Measurements from ENCODE around the gene LEMD2.
"Not testable (repeated sequence)": the region's sequence is repeated elsewhere in the genome, so short reads cannot be mapped to it uniquely, and the experiment has no call there.

LEMD2 gene

DNA sequence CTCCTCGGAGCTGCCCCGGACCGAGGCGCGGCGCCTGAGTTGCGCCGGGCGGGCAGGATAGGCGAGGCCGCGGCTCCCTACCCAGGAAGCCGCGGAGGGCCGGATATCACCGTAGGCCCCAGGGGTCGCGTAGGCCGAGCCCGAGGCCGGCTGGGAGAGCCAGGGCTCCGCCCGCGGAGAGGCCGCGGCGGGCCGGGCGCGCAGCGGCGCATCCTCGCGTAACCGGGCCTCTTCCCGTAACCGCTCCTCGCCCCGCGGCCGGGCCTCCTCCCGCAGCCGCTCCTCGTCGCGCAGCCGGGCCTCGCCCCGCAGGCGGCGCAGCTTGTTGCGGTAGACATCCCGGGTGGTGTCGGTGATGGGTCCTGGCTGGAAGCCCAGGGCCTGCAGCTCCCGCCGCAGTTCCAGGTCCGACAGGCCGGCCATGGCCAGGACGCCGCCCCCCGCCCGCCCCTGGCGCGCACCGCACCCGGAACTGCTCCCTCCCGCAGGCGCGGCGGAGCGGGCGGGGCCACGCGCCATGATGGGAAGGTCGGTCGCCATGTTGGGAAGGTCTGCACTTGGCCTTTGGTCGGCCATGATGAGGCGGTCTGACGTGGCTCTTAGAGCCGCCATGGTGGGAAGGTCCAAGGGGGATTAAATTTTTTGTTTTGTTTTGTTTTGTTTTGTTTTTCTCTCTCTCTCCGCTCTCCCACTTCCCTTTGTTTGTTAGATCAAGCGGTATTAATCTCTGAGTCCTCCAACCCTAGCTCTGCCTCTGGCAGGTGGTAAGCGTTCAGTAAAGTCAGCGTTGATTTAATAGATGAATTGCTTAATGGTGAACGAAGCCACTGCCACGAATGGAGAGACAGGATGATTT lies at the start of gene LEMD2:
TSS of gene LEMD2 (minus strand) at position 437 of the 856 bp plus-strand sequence. CDS start at position 423, 14 bp downstream.
- Histone ChIP-seq H3K9ac (ENCODE audit: low read length) (peak within 1 kb of the TSS; percentile 66), H3K36me3 (ENCODE audit: control insufficient read depth, low read depth, low read length) (peaks cover 11% of the 10 kb centered on the region), H3K4me1 (ENCODE audit: control insufficient read depth, low read depth, low read length) (peaks cover 71% of the 10 kb centered on the region), H3K9me3 (ENCODE audit: control insufficient read depth, low read depth, low read length) (no peaks in the 10 kb centered on the region), H3K27me3 (ENCODE audit: control insufficient read depth, insufficient read depth, low read length) (no peaks in the 10 kb centered on the region), H3K4me3 (ENCODE audit: low read length) (peak within 1 kb of the TSS; percentile 69), H3K27ac (ENCODE audit: low read length) (peak within 1 kb of the TSS; percentile 73)

DNA sequence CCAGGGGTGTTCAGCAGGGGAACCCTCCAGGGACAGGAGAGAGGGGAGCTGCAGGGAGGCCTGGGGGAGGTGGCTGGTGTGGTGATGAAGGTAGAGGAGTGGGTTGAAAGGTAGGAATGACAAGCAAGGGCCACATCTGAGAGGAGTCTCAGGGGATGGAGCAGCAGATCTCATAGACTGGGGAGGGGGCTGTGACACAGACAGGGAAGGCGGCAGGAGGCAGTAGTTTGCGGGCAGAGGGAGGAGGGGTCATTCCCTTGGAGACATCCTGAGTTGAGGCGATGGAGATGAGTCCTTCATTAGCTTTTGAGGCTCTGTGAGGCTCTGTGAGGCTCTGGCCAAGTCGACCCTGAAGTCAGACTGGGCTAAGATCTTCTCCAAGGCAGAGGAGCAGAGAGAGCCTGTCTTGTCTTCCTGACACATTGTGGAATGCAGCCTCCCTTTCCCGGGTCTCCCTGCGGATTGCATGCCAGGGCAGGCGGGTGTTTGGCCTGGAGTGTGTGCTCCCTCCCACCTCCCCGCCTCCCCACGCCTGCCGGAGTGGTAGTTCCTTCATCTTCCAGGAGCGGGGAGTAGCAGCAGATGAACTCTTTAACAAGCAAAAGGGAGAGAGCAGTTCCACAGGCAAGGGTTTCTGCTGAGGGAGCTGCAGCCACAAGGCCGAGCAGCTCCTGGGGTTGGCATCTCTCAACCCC lies 49.2 kb upstream of the LEMD2 start:
- no peak overlapping the region for H3K9ac ChIP-seq (ENCODE audit: low read length)
- no peak overlapping the region for H3K4me3 ChIP-seq (ENCODE audit: low read length)
- H3K36me3 ChIP-seq (ENCODE audit: control insufficient read depth, low read depth, low read length): no peaks in the 10 kb centered on the region
- H3K4me1 ChIP-seq (ENCODE audit: control insufficient read depth, low read depth, low read length): peaks cover 12% of the 10 kb centered on the region
- no peak overlapping the region for H3K27ac ChIP-seq (ENCODE audit: low read length)
- no peaks in the 10 kb centered on the region for H3K27me3 ChIP-seq (ENCODE audit: control insufficient read depth, insufficient read depth, low read length)
- no peaks in the 10 kb centered on the region for H3K9me3 ChIP-seq (ENCODE audit: control insufficient read depth, low read depth, low read length)

DNA sequence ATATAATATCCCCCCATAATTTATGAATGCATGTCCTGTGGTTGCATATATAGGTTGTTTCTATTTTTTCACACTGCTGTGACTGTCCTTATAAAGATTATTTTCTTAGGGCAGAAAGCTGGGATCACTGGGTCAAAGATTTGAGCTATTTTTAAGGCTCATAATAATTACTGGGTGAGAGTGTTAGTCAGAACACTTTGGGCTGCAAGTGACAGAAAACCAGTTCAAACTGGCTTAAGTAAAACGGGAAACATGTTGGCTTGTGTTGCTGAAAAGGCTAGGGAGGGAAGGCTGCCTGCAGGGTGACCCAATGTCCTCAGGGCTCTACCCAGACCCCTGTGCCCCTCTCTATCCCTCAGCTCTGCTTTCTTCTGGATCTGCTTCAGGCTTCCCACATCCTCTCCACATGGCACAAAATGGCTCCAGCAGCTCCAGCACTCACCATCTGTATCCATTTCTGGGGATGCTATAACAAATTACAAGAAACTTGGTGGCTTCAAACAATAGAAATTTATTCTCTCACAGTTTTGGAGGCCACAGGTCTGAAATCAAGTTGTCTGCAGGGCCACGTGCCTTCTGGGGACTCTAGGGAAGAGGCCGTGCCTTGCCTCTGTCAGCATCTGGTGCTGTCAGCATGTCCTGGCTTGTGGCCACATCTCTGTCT lies 48.0 kb upstream of the LEMD2 start:
- H3K27ac ChIP-seq (ENCODE audit: low read length): no peak overlapping the region
- H3K4me3 ChIP-seq (ENCODE audit: low read length): no peak overlapping the region
- H3K36me3 ChIP-seq (ENCODE audit: control insufficient read depth, low read depth, low read length): no peaks in the 10 kb centered on the region
- no peaks in the 10 kb centered on the region for H3K27me3 ChIP-seq (ENCODE audit: control insufficient read depth, insufficient read depth, low read length)
- H3K9me3 ChIP-seq (ENCODE audit: control insufficient read depth, low read depth, low read length): no peaks in the 10 kb centered on the region
- no peak overlapping the region for H3K9ac ChIP-seq (ENCODE audit: low read length)
- peaks cover 12% of the 10 kb centered on the region for H3K4me1 ChIP-seq (ENCODE audit: control insufficient read depth, low read depth, low read length)

DNA sequence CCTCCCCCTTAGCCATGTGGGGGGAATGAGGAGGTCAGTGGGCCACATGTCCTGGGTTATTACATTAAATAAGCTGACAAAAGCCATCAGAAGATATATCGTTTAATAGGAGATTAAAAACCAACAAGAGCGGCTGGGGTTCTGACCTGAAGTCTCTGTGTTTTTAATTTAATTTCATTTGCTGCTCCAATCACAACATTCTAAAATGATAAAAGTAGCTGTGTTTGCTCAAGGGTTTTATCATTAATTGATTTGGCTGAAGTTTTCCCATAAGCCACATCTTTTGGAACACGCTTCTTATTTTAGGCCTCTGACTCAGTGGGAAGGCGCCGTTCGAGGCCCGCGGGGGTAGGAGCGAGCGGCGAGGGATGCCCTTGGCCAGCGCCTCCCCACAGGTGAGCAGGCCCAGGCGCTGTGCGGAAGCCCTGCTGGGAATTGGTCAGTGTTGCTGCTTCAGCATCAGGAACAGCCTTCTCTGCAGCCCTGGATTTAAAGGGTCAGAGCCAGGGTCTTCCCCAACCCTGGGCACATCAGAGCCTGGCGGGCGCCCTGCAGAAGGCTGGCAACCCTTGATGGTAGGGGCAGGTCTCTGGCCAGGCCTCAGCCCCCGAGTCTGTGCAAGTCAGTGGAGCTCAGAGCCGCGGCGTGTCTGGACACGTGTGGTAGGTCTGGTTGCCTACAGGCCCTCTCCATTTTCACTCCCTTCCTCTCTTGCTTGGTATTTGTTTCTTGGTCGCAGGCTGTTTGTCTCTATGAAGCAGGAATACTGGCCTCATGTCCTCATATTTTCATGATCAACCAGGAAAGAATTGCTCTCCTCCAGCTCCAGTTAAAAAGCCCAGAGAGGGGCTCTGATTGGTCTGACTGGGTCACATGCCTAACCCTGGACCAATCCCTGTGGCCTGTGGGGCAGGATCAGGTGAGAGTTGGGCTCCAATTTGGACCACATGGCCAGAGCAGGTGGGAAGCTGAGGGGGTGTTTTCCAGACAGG lies 45.8 kb upstream of the LEMD2 start:
- no peak overlapping the region for H3K4me3 ChIP-seq (ENCODE audit: low read length)
- no peak overlapping the region for H3K27ac ChIP-seq (ENCODE audit: low read length)
- H3K4me1 ChIP-seq (ENCODE audit: control insufficient read depth, low read depth, low read length): peaks cover 19% of the 10 kb centered on the region
- no peaks in the 10 kb centered on the region for H3K36me3 ChIP-seq (ENCODE audit: control insufficient read depth, low read depth, low read length)
- H3K27me3 ChIP-seq (ENCODE audit: control insufficient read depth, insufficient read depth, low read length): no peaks in the 10 kb centered on the region
- H3K9me3 ChIP-seq (ENCODE audit: control insufficient read depth, low read depth, low read length): no peaks in the 10 kb centered on the region
- H3K9ac ChIP-seq (ENCODE audit: low read length): no peak overlapping the region

DNA sequence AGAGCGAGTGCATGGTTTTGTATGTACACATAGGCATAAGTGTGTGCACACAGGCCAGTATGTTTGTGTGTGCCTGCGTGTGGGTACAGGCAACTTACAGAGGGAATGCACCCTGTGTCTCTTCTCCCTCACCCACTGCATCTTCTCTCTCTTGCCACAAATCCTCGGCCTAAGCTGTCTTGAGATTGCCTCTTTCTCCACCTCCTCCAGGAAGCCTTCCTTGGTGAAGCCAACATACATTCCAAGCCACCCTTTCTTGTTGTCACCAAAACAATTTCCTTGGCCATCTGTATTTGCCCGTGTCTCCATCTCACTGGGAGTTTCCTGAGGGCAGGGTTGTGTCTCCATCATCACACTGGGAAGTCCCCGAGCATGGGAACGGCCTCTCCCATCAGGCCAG lies 44.7 kb upstream of the LEMD2 start:
- H3K27ac ChIP-seq (ENCODE audit: low read length): no peak overlapping the region
- H3K27me3 ChIP-seq (ENCODE audit: control insufficient read depth, insufficient read depth, low read length): peaks cover under 1% of the 10 kb centered on the region
- H3K36me3 ChIP-seq (ENCODE audit: control insufficient read depth, low read depth, low read length): no peaks in the 10 kb centered on the region
- H3K9me3 ChIP-seq (ENCODE audit: control insufficient read depth, low read depth, low read length): no peaks in the 10 kb centered on the region
- H3K4me1 ChIP-seq (ENCODE audit: control insufficient read depth, low read depth, low read length): peaks cover 20% of the 10 kb centered on the region
- H3K4me3 ChIP-seq (ENCODE audit: low read length): no peak overlapping the region
- no peak overlapping the region for H3K9ac ChIP-seq (ENCODE audit: low read length)

DNA sequence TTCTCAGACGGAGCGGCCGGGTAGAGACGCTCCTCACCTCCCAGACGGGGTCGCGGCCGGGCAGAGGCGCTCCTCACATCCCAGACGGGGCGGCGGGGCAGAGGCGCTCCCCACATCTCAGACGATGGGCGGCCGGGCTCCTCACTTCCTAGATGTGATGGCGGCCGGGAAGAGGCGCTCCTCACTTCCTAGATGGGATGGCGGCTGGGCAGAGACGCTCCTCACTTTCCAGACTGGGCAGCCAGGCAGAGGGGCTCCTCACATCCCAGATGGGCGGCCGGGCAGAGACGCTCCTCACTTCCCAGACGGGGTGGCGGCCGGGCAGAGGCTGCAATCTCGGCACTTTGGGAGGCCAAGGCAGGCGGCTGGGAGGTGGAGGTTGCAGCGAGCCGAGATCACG lies 43.9 kb upstream of the LEMD2 start:
- not testable (repeated sequence) for H3K4me3 ChIP-seq (ENCODE audit: low read length); H3K9me3 ChIP-seq (ENCODE audit: control insufficient read depth, low read depth, low read length); H3K36me3 ChIP-seq (ENCODE audit: control insufficient read depth, low read depth, low read length); H3K9ac ChIP-seq (ENCODE audit: low read length); H3K27me3 ChIP-seq (ENCODE audit: control insufficient read depth, insufficient read depth, low read length); H3K27ac ChIP-seq (ENCODE audit: low read length)
- H3K4me1 ChIP-seq (ENCODE audit: control insufficient read depth, low read depth, low read length): peaks cover 20% of the 10 kb centered on the region

DNA sequence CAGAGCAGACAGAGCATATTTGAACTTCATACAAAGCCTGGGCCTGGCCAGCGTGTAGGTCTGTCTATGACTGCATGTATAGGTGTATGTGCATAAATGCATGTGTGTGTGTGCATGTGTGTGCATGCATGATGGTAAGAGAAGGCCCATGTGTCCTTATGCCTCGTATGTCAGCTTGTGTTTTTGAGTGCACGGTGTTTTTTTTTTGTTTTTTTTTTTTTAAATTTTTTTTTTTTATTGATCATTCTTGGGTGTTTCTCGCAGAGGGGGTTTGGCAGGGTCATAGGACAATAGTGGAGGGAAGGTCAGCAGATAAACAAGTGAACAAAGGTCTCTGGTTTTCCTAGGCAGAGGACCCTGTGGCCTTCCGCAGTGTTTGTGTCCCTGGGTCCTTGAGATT lies 42.8 kb upstream of the LEMD2 start:
- H3K9ac ChIP-seq (ENCODE audit: low read length); H3K9me3 ChIP-seq (ENCODE audit: control insufficient read depth, low read depth, low read length); H3K36me3 ChIP-seq (ENCODE audit: control insufficient read depth, low read depth, low read length); H3K4me3 ChIP-seq (ENCODE audit: low read length); H3K27ac ChIP-seq (ENCODE audit: low read length): not testable (repeated sequence)
- peaks cover 13% of the 10 kb centered on the region for H3K27me3 ChIP-seq (ENCODE audit: control insufficient read depth, insufficient read depth, low read length)
- peaks cover 20% of the 10 kb centered on the region for H3K4me1 ChIP-seq (ENCODE audit: control insufficient read depth, low read depth, low read length)

DNA sequence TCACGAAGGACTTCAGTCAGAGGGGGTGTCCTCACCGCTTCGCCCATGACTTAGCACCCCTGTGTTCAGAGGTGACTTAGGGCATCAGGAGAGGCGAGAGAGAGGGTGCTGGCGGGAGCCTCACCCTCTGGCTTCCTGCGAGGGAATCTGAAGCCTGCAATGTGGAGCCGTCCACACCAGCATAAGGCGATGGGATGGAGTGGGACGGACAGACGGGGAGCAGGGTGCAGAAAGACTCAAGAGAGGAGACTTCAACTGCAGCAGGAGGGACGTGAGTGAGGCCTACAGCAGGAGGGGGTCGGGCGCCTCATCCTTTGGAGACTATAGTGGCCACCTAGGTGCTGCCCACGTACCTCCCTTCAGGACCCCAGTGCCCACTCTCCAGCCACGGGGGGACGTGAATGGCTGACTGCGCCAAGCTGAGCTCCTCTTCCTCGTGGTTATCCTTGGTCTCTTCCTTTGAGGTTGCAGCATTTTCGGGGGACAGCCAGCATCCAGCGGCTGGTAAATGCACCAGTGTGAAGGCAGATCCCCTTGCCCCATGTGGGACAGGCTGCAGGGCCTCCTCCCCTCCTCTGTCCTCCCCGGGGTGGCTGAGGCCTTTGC lies 41.8 kb upstream of the LEMD2 start:
- Histone ChIP-seq H3K9me3 (ENCODE audit: control insufficient read depth, low read depth, low read length) (no peaks in the 10 kb centered on the region), H3K36me3 (ENCODE audit: control insufficient read depth, low read depth, low read length) (no peaks in the 10 kb centered on the region), H3K4me1 (ENCODE audit: control insufficient read depth, low read depth, low read length) (peaks cover 20% of the 10 kb centered on the region), H3K27me3 (ENCODE audit: control insufficient read depth, insufficient read depth, low read length) (peaks cover 13% of the 10 kb centered on the region), H3K9ac (ENCODE audit: low read length) (no peak overlapping the region), H3K4me3 (ENCODE audit: low read length) (no peak overlapping the region), H3K27ac (ENCODE audit: low read length) (no peak overlapping the region)

DNA sequence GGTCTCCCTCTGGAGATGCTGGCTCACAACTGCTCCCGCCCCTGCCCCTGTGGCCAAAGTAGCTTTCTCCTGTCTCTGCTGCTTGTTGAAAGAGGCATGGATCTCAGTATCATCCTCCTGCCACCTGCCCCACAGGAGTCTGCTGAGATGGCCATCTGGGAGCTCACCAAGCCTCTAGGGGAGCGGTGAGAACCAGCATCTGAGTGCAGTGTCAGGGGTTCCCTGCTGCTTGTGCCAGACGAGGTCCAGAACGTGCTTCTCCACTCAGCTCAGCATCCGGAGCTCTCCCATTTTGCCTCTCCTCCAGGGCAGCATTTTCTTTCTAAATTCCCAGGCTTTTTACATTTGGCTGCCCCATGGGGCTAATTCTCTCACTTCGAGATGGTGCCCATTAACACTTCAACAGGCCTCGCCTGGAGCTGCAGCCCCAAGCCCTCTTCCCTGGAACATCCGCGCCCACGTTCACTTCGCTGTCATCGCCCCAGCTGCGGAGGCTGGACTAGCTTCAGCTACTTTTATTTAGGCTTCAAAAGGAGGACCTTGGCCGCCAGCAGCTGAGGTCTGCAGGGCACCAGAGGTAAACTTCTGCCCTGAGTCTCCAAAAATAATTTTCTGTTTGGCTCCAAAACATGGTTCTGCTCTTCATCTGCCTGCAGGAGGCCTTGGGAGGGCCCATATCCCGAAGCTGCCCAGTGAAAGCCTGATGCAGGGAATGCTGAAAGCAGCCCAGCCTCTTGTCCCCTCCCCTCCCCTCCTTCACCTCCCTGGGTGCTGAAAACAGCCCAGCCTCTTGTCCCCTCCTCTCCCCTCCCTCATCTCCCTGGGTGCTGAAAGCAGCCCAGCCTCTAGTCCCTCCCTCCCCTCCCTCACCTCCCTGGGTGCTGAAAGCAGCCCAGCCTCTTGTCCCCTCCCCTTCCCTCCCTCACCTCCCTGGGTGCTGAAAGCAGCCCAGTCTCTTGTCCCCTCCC lies 40.1 kb upstream of the LEMD2 start:
- Histone ChIP-seq H3K27me3 (ENCODE audit: control insufficient read depth, insufficient read depth, low read length) (peaks cover 13% of the 10 kb centered on the region), H3K27ac (ENCODE audit: low read length) (no peak overlapping the region), H3K4me3 (ENCODE audit: low read length) (no peak overlapping the region), H3K9me3 (ENCODE audit: control insufficient read depth, low read depth, low read length) (no peaks in the 10 kb centered on the region), H3K36me3 (ENCODE audit: control insufficient read depth, low read depth, low read length) (no peaks in the 10 kb centered on the region), H3K9ac (ENCODE audit: low read length) (no peak overlapping the region), H3K4me1 (ENCODE audit: control insufficient read depth, low read depth, low read length) (peaks cover 20% of the 10 kb centered on the region)

DNA sequence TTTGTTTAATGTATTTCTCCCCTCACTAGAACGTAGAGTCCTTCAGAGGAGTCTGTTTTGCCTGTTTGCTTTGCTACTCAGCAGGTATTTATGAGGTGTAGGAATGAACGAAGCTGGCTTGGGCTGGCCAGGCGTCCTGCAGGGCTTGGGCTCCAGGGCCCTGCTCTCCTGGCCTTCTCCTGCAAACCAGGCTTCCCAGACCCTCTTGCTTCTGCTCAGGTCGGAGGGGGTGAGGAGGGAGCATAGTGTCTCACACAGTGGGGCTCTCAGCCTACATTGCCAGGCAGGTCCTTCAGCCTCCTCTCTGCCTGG lies 39.5 kb upstream of the LEMD2 start:
- Histone ChIP-seq H3K9ac (ENCODE audit: low read length) (no peak overlapping the region), H3K9me3 (ENCODE audit: control insufficient read depth, low read depth, low read length) (no peaks in the 10 kb centered on the region), H3K27ac (ENCODE audit: low read length) (no peak overlapping the region), H3K4me1 (ENCODE audit: control insufficient read depth, low read depth, low read length) (peaks cover 20% of the 10 kb centered on the region), H3K4me3 (ENCODE audit: low read length) (no peak overlapping the region), H3K36me3 (ENCODE audit: control insufficient read depth, low read depth, low read length) (no peaks in the 10 kb centered on the region), H3K27me3 (ENCODE audit: control insufficient read depth, insufficient read depth, low read length) (peaks cover 13% of the 10 kb centered on the region)

Measured in iPS-18a (cell line).